NCI-H1048 (cell line): ENCODE data around the gene EIF4G3.

Experiments
- DNase-seq: peaks from one replicate; lab custom pipeline; 2025; lab: John Stamatoyannopoulos, UW

EIF4G3 gene

GRCh38 chr1:20988943-20989342 lies 187.8 kb downstream of the EIF4G3 start:
- DNase-seq: no peak

- no peak for DNase-seq
Measured at GRCh38 chr1:20987831-20988825, 188.6 kb downstream of the EIF4G3 start.

GRCh38 chr1:20983297-20983889 lies 193.3 kb downstream of the EIF4G3 start:
- no peak for DNase-seq

GRCh38 chr1:20982316-20982715 lies 194.4 kb downstream of the EIF4G3 start:
- no peak for DNase-seq

GRCh38 chr1:20981915-20982314 lies 194.8 kb downstream of the EIF4G3 start:
- no peak for DNase-seq

- no peak for DNase-seq
Measured at GRCh38 chr1:20980051-20980450, 196.6 kb downstream of the EIF4G3 start.

GRCh38 chr1:20978413-20978812 lies 198.3 kb downstream of the EIF4G3 start:
- DNase-seq: no peak

- DNase-seq: no peak
Measured at GRCh38 chr1:20975668-20976067, 201.0 kb downstream of the EIF4G3 start.

GRCh38 chr1:20974951-20975350 lies 201.7 kb downstream of the EIF4G3 start:
- no peak for DNase-seq

GRCh38 chr1:20974069-20974468 lies 202.6 kb downstream of the EIF4G3 start:
- DNase-seq: no peak

GRCh38 chr1:20972855-20973254 lies 203.8 kb downstream of the EIF4G3 start:
- no peak for DNase-seq

GRCh38 chr1:20964540-20965484 lies 211.9 kb downstream of the EIF4G3 start:
- DNase-seq: no peak

- DNase-seq: no peak
Measured at GRCh38 chr1:20962576-20963258, 214.0 kb downstream of the EIF4G3 start.

GRCh38 chr1:20958430-20958829 lies 218.3 kb downstream of the EIF4G3 start:
- no peak for DNase-seq

- DNase-seq: no peak
Measured at GRCh38 chr1:20956272-20956671, 220.4 kb downstream of the EIF4G3 start.

GRCh38 chr1:20950679-20951078 lies 226.0 kb downstream of the EIF4G3 start:
- no peak for DNase-seq

- no peak for DNase-seq
Measured at GRCh38 chr1:20949871-20950590, 226.7 kb downstream of the EIF4G3 start.

GRCh38 chr1:20948101-20948500 lies 228.6 kb downstream of the EIF4G3 start:
- DNase-seq: no peak

GRCh38 chr1:20947409-20947808 lies 229.3 kb downstream of the EIF4G3 start:
- no peak for DNase-seq

GRCh38 chr1:20936621-20937020 lies 240.1 kb downstream of the EIF4G3 start:
- DNase-seq: no peak

- no peak for DNase-seq
Measured at GRCh38 chr1:20936216-20936615, 240.5 kb downstream of the EIF4G3 start.
